Activated CD8-positive, alpha-beta memory T cell treated with anti-CD3 and anti-CD28 coated beads for 4 hours (primary cell): Measurements from ENCODE around the gene MCTS1.
A peak's percentile ranks its signal among the peaks of the same experiment; 100 is the strongest.
"Not testable (repeated sequence)": the region's sequence is repeated elsewhere in the genome, so short reads cannot be mapped to it uniquely, and the experiment has no call there.

Experiments used
- DNase-seq, 2 donors: peaks; one replicate each; pipeline ENCODE4 v3.0.0-alpha.2; 2020; ENCODE audit warnings: low read depth in 2 of 2

The MCTS1 gene

GRCh38 chrX:120629667-120630537 is 26.0 kb downstream of the MCTS1 start, which contains the start of gene C1GALT1C1:
TSS of gene C1GALT1C1 (minus strand) at chrX:120630054. CDS start at chrX:120627166, 2,888 bp downstream.
- DNase-seq = peak; percentile 82 to 83

- no peak for DNase-seq
Measured at GRCh38 chrX:120638619-120639018, 34.7 kb downstream of the MCTS1 start.

GRCh38 chrX:120642871-120643270 is 39.0 kb downstream of the MCTS1 start:
- no peak for DNase-seq

- no peak for DNase-seq
Measured at GRCh38 chrX:120647127-120647526, 43.2 kb downstream of the MCTS1 start.

GRCh38 chrX:120652256-120652655 is 48.4 kb downstream of the MCTS1 start:
- not testable (repeated sequence) for DNase-seq

GRCh38 chrX:120653000-120653399 is 49.1 kb downstream of the MCTS1 start:
- DNase-seq = no peak

GRCh38 chrX:120660637-120661036 is 56.7 kb downstream of the MCTS1 start:
- DNase-seq = no peak
